Fibroblast of lung (primary cell): ENCODE data around the gene SPINK5.

Experiments
- EZH2 ChIP-seq: IDR thresholded peaks from 2 replicates; pipeline ENCODE4 v1.5.1; 2012; ENCODE audit warnings: low read length, control low read depth, mild to moderate bottlenecking; ENCODE audit errors: missing control alignments
- TF ChIP-seq, protein P1 (sequence below), 2 donors: IDR thresholded peaks in 1 of 2; conservative IDR thresholded peaks in 1 of 2; 1 replicate in 1 of 2; 2 replicates in 1 of 2; pipeline ENCODE4 v1.5.1; 2011 to 2012; ENCODE audit warnings: low read length in 2 of 2, control low read depth in 1 of 2, inconsistent platforms in 1 of 2, low read depth in 1 of 2, mild to moderate bottlenecking in 1 of 2

DNA sequence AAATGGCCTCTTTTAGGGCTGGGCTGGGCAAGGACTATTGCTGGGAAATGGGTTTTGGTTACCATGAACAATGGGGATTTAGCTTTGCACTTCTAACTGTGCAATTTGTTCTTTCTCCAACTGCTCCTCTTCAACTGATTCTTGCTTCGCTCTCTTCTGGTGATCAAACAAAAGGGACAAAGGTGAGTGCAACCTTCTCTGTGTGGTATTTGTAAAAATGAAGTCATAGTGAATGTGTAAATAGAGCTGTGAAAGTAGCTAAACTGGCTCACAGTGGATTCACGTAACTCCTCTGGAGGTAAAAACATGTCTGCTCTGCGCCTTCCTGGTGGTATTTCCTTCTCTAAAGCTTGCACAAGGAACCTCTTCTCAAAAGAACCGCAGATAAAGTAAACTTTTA is 83.6 kb downstream of the SPINK5 start:
- TF ChIP-seq, protein P1, sequence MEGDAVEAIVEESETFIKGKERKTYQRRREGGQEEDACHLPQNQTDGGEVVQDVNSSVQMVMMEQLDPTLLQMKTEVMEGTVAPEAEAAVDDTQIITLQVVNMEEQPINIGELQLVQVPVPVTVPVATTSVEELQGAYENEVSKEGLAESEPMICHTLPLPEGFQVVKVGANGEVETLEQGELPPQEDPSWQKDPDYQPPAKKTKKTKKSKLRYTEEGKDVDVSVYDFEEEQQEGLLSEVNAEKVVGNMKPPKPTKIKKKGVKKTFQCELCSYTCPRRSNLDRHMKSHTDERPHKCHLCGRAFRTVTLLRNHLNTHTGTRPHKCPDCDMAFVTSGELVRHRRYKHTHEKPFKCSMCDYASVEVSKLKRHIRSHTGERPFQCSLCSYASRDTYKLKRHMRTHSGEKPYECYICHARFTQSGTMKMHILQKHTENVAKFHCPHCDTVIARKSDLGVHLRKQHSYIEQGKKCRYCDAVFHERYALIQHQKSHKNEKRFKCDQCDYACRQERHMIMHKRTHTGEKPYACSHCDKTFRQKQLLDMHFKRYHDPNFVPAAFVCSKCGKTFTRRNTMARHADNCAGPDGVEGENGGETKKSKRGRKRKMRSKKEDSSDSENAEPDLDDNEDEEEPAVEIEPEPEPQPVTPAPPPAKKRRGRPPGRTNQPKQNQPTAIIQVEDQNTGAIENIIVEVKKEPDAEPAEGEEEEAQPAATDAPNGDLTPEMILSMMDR (conservative IDR thresholded peaks at IDR 0.05 in 1 of 2, IDR thresholded peaks at IDR 0.05 in 1 of 2; ENCODE audit: low read depth in 1 of 2, low read length in 2 of 2), result no peak
- no peak for TF ChIP-seq EZH2
